GM12878 (cell line): ENCODE data around the gene FAM200A. TPM values are rescaled to one million over a fixed set of nuclear protein-coding genes. Genes with fewer than 3 reads are reported as not detected.

Experiments
- ATAC-seq: fragments of 200-7000 bp; cut with Tn5 transposase; 3 replicates; pipeline ENCODE4 v1.9.1; 2020; ENCODE audit warnings: mild to moderate bottlenecking, moderate library complexity
- BruUV-seq: library from RNA; stranded (reverse); fragments of 400-500 nt; replicated peaks from 2 replicates; lab custom pipeline; 2021; lab: Mats Ljungman, UMichigan
- CTCF ChIA-PET: fragments of 300-600 bp; sonication (Branson Sonifier 250); formaldehyde crosslinking; extraction: SDS; loops from one replicate; lab custom pipeline; 2021; ENCODE audit warnings: inconsistent platforms; lab: Yijun Ruan, JAX
- POLR2A ChIA-PET: fragments of 350-600 bp; formaldehyde crosslinking; extraction: SDS; loops from one replicate; lab custom pipeline; 2021; ENCODE audit warnings: inconsistent platforms; lab: Charles Lee
- RAD21 ChIA-PET: fragments of 300-600 bp; sonication (Branson Sonifier 250); formaldehyde crosslinking; loops from one replicate; lab custom pipeline; 2023; ENCODE audit warnings: antibody characterized with exemption; ENCODE audit not compliant: unreplicated experiment; lab: Charles Lee
- SMC1A ChIA-PET: fragments of 300-600 bp; sonication (Branson Sonifier 250); formaldehyde crosslinking; loops from one replicate; lab custom pipeline; 2023; ENCODE audit not compliant: unreplicated experiment, uncharacterized antibody; lab: Charles Lee
- DNase-seq: peaks from one replicate; pipeline ENCODE4 v3.0.0-alpha.2; 2011; ENCODE audit warnings: low read depth, low spot score
- FAIRE-seq: peaks from 3 replicates; lab custom pipeline; 2011; peaks lifted over from hg19 to GRCh38; lab: Jason Lieb, UNC
- H2AFZ ChIP-seq: 2 replicates; pipeline ENCODE4 v1.6.0; 2011; ENCODE audit warnings: low read depth, low read length, control low read depth; ENCODE audit not compliant: control insufficient read depth
- H3K27ac ChIP-seq: 2 replicates; pipeline ENCODE4 v1.5.1; 2011; ENCODE audit warnings: control low read depth; ENCODE audit not compliant: control insufficient read depth, insufficient read depth
- H3K27me3 ChIP-seq, 2 experiments: replicated peaks in 1 of 2; 2 replicates each; pipeline versions ENCODE4 v1.6.0 to v1.6.1; 2011; ENCODE audit warnings: low read length in 1 of 2; ENCODE audit not compliant: control insufficient read depth in 2 of 2, insufficient read depth in 2 of 2
- H3K36me3 ChIP-seq, 2 experiments: 2 replicates each; pipeline ENCODE4 v1.5.1; 2011; ENCODE audit warnings: low read length in 1 of 2; ENCODE audit not compliant: control insufficient read depth in 2 of 2, insufficient read depth in 2 of 2
- H3K4me1 ChIP-seq: 2 replicates; pipeline ENCODE4 v1.6.1; 2011; ENCODE audit warnings: mild to moderate bottlenecking, low read length, moderate library complexity, mixed read lengths; ENCODE audit not compliant: control insufficient read depth, insufficient read depth
- H3K4me2 ChIP-seq: 2 replicates; pipeline ENCODE4 v1.6.0; 2011; ENCODE audit warnings: control low read depth; ENCODE audit not compliant: control insufficient read depth, insufficient read depth
- H3K4me3 ChIP-seq: fragments of 200-600 bp; sonication (generic); 2 replicates; pipeline ENCODE4 v1.5.1; 2016
- H3K79me2 ChIP-seq: 2 replicates; pipeline ENCODE4 v1.6.0; 2011; ENCODE audit warnings: low read length; ENCODE audit not compliant: control insufficient read depth, insufficient read depth
- H3K9ac ChIP-seq: 2 replicates; pipeline ENCODE4 v1.8.0; 2011; ENCODE audit warnings: low read length, control low read depth, mixed read lengths; ENCODE audit not compliant: control insufficient read depth, insufficient read depth
- H3K9me3 ChIP-seq: replicated peaks from 3 replicates; pipeline ENCODE4 v1.5.1; 2011; ENCODE audit warnings: mild to moderate bottlenecking, low read length; ENCODE audit not compliant: control insufficient read depth, insufficient read depth
- H4K20me1 ChIP-seq: 2 replicates; pipeline ENCODE4 v1.6.0; 2011; ENCODE audit not compliant: control insufficient read depth, insufficient read depth
- BACH1 ChIP-seq: fragments of 450-650 bp; IDR thresholded peaks from 2 replicates; pipeline ENCODE4 v1.6.1; 2017; ENCODE audit warnings: mild to moderate bottlenecking, borderline replicate concordance
- CTCF ChIP-seq, 3 experiments: IDR thresholded peaks in 2 of 3; conservative IDR thresholded peaks in 1 of 3; 2 replicates each; pipeline ENCODE4 v1.5.1; 2011; ENCODE audit warnings: low read depth in 3 of 3, low read length in 3 of 3, mild to moderate bottlenecking in 3 of 3, control low read depth in 2 of 3, moderate library complexity in 2 of 3, inconsistent platforms in 1 of 3, mixed read lengths in 1 of 3; ENCODE audit not compliant: control insufficient read depth in 2 of 3, insufficient read depth in 1 of 3; ENCODE audit errors: extremely low read depth in 1 of 3
- CUX1 ChIP-seq: IDR thresholded peaks from 2 replicates; pipeline ENCODE4 v1.6.1; 2012; ENCODE audit warnings: improper control_type of control experiment, low read depth, low read length; ENCODE audit not compliant: insufficient replicate concordance
- NFXL1 ChIP-seq: fragments of 450-650 bp; IDR thresholded peaks from 2 replicates; pipeline ENCODE4 v1.6.1; 2017; ENCODE audit warnings: antibody characterized with exemption, mild to moderate bottlenecking, borderline replicate concordance
- TCF12 ChIP-seq: IDR thresholded peaks from 2 replicates; pipeline ENCODE4 v1.6.1; 2011; ENCODE audit warnings: low read depth, mild to moderate bottlenecking, low read length
- ZBTB11 ChIP-seq: fragments of 450-650 bp; formaldehyde crosslinking; IDR thresholded peaks from 2 replicates; pipeline ENCODE4 v1.5.0; 2022; ENCODE audit warnings: mild to moderate bottlenecking, missing genetic modification characterization
- WGBS: methylation state at CpG from one replicate; pipeline ENCODE4 v1.1.6; 2016; ENCODE audit warnings: low lambda C conversion rate; ENCODE audit not compliant: insufficient replicate concordance, insufficient coverage; ENCODE audit errors: missing lambda C conversion rate; 5-methylcytosine and 5-hydroxymethylcytosine counted together
- in situ Hi-C: fragments of 300-500 bp; cut with MboI; formaldehyde crosslinking; loops from 9 replicates; pipeline ENCODE4 v1.14.3; 2018; ENCODE audit warnings: mixed read lengths
- intact Hi-C: fragments of 100-400 bp; cut with micrococcal nuclease; formaldehyde crosslinking; loops from one replicate; pipeline ENCODE4 v1.14.2; 2022; ENCODE audit not compliant: unreplicated experiment
- polyA plus RNA-seq, 11 experiments: library from polyadenylated mRNA; depleted of rRNA in 4 of 11; unstranded in 6 of 11; stranded (reverse) in 5 of 11; fragments of >200 nt; fragmentation: Nextera tagmentation in 4 of 11; fragmentation: Illumina TruSeq in 1 of 11; extraction: Ambion mirVana in 4 of 11; extraction: Trizol in 1 of 11; gene quantifications; 1 replicate in 1 of 11; 2 replicates in 10 of 11; pipeline versions ENCODE4 v1.2.1 to v1.2.3, GENCODE V29; 2011 to 2016; ENCODE audit warnings: inconsistent platforms in 2 of 11, missing spikeins in 2 of 11, low read depth in 1 of 11
- total RNA-seq, 4 experiments: library from RNA; depleted of rRNA in 3 of 4; stranded (reverse); fragments of >200 nt in 3 of 4; fragmentation: Illumina TruSeq in 1 of 4; extraction: Trizol in 1 of 4; gene quantifications; 2 replicates each; pipeline versions ENCODE4 v1.2.1 to v1.2.3, GENCODE V29; 2013 to 2021
- TF ChIP-seq, protein P1 (sequence below): fragments of 450-650 bp; IDR thresholded peaks from 2 replicates; pipeline ENCODE4 v1.6.1; 2017; ENCODE audit warnings: mild to moderate bottlenecking, moderate library complexity

The FAM200A gene
- total and polyA plus RNA-seq, 10 of the 15 experiments (the other 5 are each of a cell fraction or from before 2014, with no cell fraction given) = 2.7 to 9.0 (median 6.5) TPM

- intact Hi-C loops = no loop called here
- FAIRE-seq = no peak
- H3K36me3 ChIP-seq = peaks cover 13 to 16% of the 10 kb centered on the region in 2 experiments; a peak in 3 of 4 replicates
These were observed 30.5 kb downstream of the FAM200A start for GRCh38 chr7:99521399-99521798.

More at GRCh38 chr7:99521399-99521798, 30.5 kb downstream of the FAM200A start:
- no peak for DNase-seq
- H3K79me2 ChIP-seq = no peaks in the 10 kb centered on the region
- H3K4me2 ChIP-seq = no peak overlapping the region
- no peak overlapping the region for H2AFZ ChIP-seq
- no peaks in the 10 kb centered on the region; the same call in 2 of the 3 replicates for H3K9me3 ChIP-seq
- ChIA-PET POLR2A (interaction anchor here (1.0 kb wide), 1 partner anchor 37 kb away, joined by 3 read pairs; the partner anchor contains the start of gene ZNF655), CTCF (no interaction called here), RAD21 (no interaction called here), SMC1A (interaction anchor here (0.7 kb wide), 2 partner anchors 38 to 113 kb away, joined by 3 read pairs; partner anchors contain the start of genes BUD31 and PDAP1)
- 97% methylated on average over 3 of the region's 3 CpGs for WGBS
- ATAC-seq = no peak
- no peak overlapping the region for H3K9ac ChIP-seq
- H3K4me3 ChIP-seq = no peak overlapping the region
- H3K27me3 ChIP-seq = no peaks in the 10 kb centered on the region
- BruUV-seq = no TSS peak
- no peaks in the 10 kb centered on the region for H4K20me1 ChIP-seq
- TF ChIP-seq CTCF (IDR thresholded peaks at IDR 0.05 in 2 of 3, conservative IDR thresholded peaks at IDR 0.05 in 1 of 3; ENCODE audit: control insufficient read depth in 2 of 3, extremely low read depth in 1 of 3, insufficient read depth in 1 of 3, low read depth in 3 of 3, low read length in 3 of 3) = no peak
- no peak for TF ChIP-seq CUX1
- TF ChIP-seq NFXL1 = no peak
- no peak for TF ChIP-seq ZBTB11 (CRISPR knock-in tag)
- no peak for TF ChIP-seq TCF12
- no peak for TF ChIP-seq BACH1
- TF ChIP-seq, protein P1, sequence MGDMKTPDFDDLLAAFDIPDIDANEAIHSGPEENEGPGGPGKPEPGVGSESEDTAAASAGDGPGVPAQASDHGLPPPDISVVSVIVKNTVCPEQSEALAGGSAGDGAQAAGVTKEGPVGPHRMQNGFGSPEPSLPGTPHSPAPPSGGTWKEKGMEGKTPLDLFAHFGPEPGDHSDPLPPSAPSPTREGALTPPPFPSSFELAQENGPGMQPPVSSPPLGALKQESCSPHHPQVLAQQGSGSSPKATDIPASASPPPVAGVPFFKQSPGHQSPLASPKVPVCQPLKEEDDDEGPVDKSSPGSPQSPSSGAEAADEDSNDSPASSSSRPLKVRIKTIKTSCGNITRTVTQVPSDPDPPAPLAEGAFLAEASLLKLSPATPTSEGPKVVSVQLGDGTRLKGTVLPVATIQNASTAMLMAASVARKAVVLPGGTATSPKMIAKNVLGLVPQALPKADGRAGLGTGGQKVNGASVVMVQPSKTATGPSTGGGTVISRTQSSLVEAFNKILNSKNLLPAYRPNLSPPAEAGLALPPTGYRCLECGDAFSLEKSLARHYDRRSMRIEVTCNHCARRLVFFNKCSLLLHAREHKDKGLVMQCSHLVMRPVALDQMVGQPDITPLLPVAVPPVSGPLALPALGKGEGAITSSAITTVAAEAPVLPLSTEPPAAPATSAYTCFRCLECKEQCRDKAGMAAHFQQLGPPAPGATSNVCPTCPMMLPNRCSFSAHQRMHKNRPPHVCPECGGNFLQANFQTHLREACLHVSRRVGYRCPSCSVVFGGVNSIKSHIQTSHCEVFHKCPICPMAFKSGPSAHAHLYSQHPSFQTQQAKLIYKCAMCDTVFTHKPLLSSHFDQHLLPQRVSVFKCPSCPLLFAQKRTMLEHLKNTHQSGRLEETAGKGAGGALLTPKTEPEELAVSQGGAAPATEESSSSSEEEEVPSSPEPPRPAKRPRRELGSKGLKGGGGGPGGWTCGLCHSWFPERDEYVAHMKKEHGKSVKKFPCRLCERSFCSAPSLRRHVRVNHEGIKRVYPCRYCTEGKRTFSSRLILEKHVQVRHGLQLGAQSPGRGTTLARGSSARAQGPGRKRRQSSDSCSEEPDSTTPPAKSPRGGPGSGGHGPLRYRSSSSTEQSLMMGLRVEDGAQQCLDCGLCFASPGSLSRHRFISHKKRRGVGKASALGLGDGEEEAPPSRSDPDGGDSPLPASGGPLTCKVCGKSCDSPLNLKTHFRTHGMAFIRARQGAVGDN = no peak
- H3K27ac ChIP-seq = no peak overlapping the region
- no peaks in the 10 kb centered on the region for H3K4me1 ChIP-seq
- in situ Hi-C loops = no loop called here
